H1 (cell line): ENCODE data around the gene ATP5MC2. TPM values are rescaled to one million over a fixed set of nuclear protein-coding genes. Genes with fewer than 3 reads are reported as not detected.

Experiments
- CEBPB ChIP-seq: IDR thresholded peaks from 2 replicates; pipeline ENCODE4 v1.6.1; 2012; ENCODE audit warnings: low read depth, low read length
- CHD2 ChIP-seq: IDR thresholded peaks from 2 replicates; pipeline ENCODE4 v1.6.1; 2012; ENCODE audit warnings: low read length, improper control_type of control experiment
- JUN ChIP-seq: IDR thresholded peaks from 2 replicates; pipeline ENCODE4 v1.6.1; 2011; ENCODE audit warnings: low read depth, mild to moderate bottlenecking, improper control_type of control experiment, low read length
- KDM4A ChIP-seq: IDR thresholded peaks from one replicate; pipeline ENCODE4 v1.7.1; 2012; ENCODE audit warnings: low read depth, mild to moderate bottlenecking, moderate library complexity, low read length, inconsistent platforms; ENCODE audit not compliant: severe bottlenecking
- SIX5 ChIP-seq: IDR thresholded peaks from 2 replicates; pipeline ENCODE4 v1.6.1; 2011; ENCODE audit warnings: mild to moderate bottlenecking, low read depth, low read length
- SP4 ChIP-seq: IDR thresholded peaks from 2 replicates; pipeline ENCODE4 v1.6.1; 2012; ENCODE audit warnings: low read length, inconsistent platforms
- YY1 ChIP-seq: IDR thresholded peaks from 2 replicates; pipeline ENCODE4 v1.6.1; 2011; ENCODE audit warnings: low read depth, mild to moderate bottlenecking, low read length
- polyA plus RNA-seq, 7 experiments: library from polyadenylated mRNA; depleted of rRNA in 3 of 7; stranded (reverse) in 5 of 7; unstranded in 2 of 7; fragments of >200 nt in 5 of 7; fragments of 200-250 nt in 2 of 7; gene quantifications; 1 replicate in 5 of 7; 2 replicates in 1 of 7; 4 replicates in 1 of 7; pipeline versions ENCODE4 v1.2.1 to v1.2.3, GENCODE V29; 2011 to 2013; ENCODE audit warnings: missing spikeins in 2 of 7, mixed read lengths in 2 of 7
- total RNA-seq: library from RNA; stranded (reverse); fragmentation: NEBNext Ultra II Directional; extraction: Animal tissue kit (Norgen Biotek cat#: 25700); gene quantifications from 2 replicates; pipeline ENCODE4 v1.2.1, GENCODE V29; 2021
- TF ChIP-seq, protein P1 (sequence below), 3 experiments: IDR thresholded peaks; 1 replicate in 2 of 3; 2 replicates in 1 of 3; pipeline versions ENCODE4 v1.5.1 to v1.6.1; 2011; ENCODE audit warnings: low read length in 3 of 3, mild to moderate bottlenecking in 3 of 3, inconsistent platforms in 2 of 3, low read depth in 1 of 3, moderate library complexity in 1 of 3; ENCODE audit not compliant: insufficient read depth in 1 of 3; ENCODE audit errors: control extremely low read depth in 1 of 3

ATP5MC2 gene
- total and polyA plus RNA-seq, 2 of the 8 experiments (the other 6 are each of a cell fraction or from before 2014, with no cell fraction given), result 408 to 952 TPM

DNA sequence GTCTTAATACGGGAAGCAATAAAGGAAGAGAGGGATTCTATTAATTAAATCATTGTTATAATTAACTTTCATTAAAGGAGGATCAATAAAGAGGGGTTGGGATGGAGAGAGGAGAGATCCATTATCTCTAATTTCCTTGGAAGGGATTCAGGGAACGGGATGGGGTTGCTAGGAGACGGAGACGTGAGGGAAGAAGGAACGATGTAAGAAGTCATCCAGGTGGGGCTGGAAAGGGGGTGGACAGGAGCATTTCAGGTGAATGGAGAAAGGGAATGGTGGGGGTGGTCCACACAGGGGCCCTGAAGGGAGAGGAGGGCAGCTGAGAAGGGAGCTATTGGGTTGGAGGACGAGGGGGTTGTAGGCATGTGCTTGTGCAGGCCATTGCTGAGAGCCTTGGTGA is 34.2 kb upstream of the ATP5MC2 start (continued):
- TF ChIP-seq, protein P1, sequence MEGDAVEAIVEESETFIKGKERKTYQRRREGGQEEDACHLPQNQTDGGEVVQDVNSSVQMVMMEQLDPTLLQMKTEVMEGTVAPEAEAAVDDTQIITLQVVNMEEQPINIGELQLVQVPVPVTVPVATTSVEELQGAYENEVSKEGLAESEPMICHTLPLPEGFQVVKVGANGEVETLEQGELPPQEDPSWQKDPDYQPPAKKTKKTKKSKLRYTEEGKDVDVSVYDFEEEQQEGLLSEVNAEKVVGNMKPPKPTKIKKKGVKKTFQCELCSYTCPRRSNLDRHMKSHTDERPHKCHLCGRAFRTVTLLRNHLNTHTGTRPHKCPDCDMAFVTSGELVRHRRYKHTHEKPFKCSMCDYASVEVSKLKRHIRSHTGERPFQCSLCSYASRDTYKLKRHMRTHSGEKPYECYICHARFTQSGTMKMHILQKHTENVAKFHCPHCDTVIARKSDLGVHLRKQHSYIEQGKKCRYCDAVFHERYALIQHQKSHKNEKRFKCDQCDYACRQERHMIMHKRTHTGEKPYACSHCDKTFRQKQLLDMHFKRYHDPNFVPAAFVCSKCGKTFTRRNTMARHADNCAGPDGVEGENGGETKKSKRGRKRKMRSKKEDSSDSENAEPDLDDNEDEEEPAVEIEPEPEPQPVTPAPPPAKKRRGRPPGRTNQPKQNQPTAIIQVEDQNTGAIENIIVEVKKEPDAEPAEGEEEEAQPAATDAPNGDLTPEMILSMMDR (IDR thresholded peaks at IDR 0.05; ENCODE audit: control extremely low read depth in 1 of 3, insufficient read depth in 1 of 3, low read depth in 1 of 3, low read length in 3 of 3), result no peak
- TF ChIP-seq YY1 (no peak), CEBPB (no peak), CHD2 (no peak), KDM4A (no peak), JUN (no peak), SIX5 (no peak), SP4 (no peak)
